PFSK-1 (cell line): Measurements from ENCODE around the gene ITPKB.

Source experiments
- FOXP2 ChIP-seq: optimal IDR thresholded peaks from 2 replicates; pipeline ENCODE3; 2011; ENCODE audit warnings: borderline replicate concordance, control low read depth, inconsistent platforms; ENCODE audit not compliant: insufficient read depth; ENCODE audit errors: extremely low read length, extremely low read depth
- POLR2AphosphoS5 ChIP-seq: IDR thresholded peaks from 2 replicates; pipeline ENCODE4 v1.6.1; 2012; ENCODE audit warnings: low read depth, mild to moderate bottlenecking, control low read depth, low read length, moderate library complexity
- REST ChIP-seq, 2 experiments: IDR thresholded peaks; 2 replicates each; pipeline versions ENCODE4 v1.6.1 to v1.8.0; 2011 to 2012; ENCODE audit warnings: low read depth in 2 of 2, low read length in 2 of 2, control low read depth in 1 of 2, inconsistent platforms in 1 of 2, mild to moderate bottlenecking in 1 of 2, moderate library complexity in 1 of 2; ENCODE audit not compliant: insufficient read depth in 1 of 2
- SIN3A ChIP-seq: IDR thresholded peaks from 2 replicates; pipeline ENCODE4 v1.6.1; 2012; ENCODE audit warnings: mild to moderate bottlenecking, low read length, moderate library complexity, borderline replicate concordance; ENCODE audit not compliant: insufficient read depth
- TAF1 ChIP-seq: IDR thresholded peaks from 2 replicates; pipeline ENCODE4 v1.6.1; 2012; ENCODE audit warnings: low read length, control low read depth, borderline replicate concordance; ENCODE audit not compliant: insufficient read depth

The ITPKB gene

DNA sequence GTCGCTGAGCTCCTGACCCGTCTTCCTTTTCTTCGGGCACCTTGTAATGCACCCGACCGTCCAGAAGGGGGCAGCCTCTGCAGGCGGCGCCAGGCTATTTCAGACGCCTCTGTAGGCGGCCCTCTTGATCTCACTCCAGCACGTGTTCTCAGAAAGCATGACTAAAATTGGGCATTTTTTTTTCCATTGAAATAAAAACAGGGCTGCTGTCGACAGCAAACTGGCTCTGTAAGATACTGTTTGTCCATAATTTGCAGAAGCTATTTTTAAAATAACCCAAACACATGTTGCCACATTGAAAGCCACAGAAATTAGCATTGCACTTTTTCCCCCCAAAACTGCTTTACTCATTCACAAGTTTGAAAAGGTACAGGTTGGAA, 112.5 kb downstream of the ITPKB start:
- TF ChIP-seq REST (IDR thresholded peaks at IDR 0.05; ENCODE audit: insufficient read depth in 1 of 2, low read depth in 2 of 2, low read length in 2 of 2) (no peak), TAF1 (no peak), POLR2AphosphoS5 (no peak)

GRCh38 chr1:226625832-226626576, 113.1 kb downstream of the ITPKB start:
- TF ChIP-seq FOXP2, result no peak
- no peak for TF ChIP-seq TAF1
- no peak for TF ChIP-seq POLR2AphosphoS5
- no peak for TF ChIP-seq SIN3A
- no peak for TF ChIP-seq REST (IDR thresholded peaks at IDR 0.05; ENCODE audit: insufficient read depth in 1 of 2, low read depth in 2 of 2, low read length in 2 of 2)

DNA sequence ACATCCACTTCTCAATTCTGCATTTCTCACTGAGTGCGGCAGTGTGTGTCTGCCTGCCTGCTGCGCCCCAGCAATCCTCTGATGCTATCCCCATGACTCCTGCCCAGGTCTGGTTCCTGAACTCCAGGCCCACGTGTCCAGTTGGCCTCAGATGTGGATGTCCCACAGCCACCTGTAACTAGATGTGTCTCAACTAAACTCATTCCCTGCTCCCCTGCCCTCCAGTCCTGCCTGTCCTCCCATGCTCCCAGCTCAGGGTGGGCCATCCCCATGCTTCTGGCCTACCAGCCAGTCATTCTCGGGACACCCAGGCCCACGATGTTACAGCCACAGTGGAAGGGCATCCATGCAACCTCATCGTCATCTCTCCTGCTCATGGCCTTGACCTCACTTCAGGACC, 113.8 kb downstream of the ITPKB start:
- no peak for TF ChIP-seq FOXP2
- no peak for TF ChIP-seq TAF1
- no peak for TF ChIP-seq POLR2AphosphoS5

GRCh38 chr1:226624526-226624925, 114.6 kb downstream of the ITPKB start:
- no peak for TF ChIP-seq REST (IDR thresholded peaks at IDR 0.05; ENCODE audit: insufficient read depth in 1 of 2, low read depth in 2 of 2, low read length in 2 of 2)
- TF ChIP-seq SIN3A, result no peak
- TF ChIP-seq FOXP2, result no peak

- TF ChIP-seq TAF1 (no peak), POLR2AphosphoS5 (no peak), SIN3A (no peak), FOXP2 (no peak), REST (IDR thresholded peaks at IDR 0.05; ENCODE audit: insufficient read depth in 1 of 2, low read depth in 2 of 2, low read length in 2 of 2) (no peak)
Observed at GRCh38 chr1:226622012-226622411, 117.1 kb downstream of the ITPKB start.
